Measurements from ENCODE around the gene ACO2. TPM values are rescaled to one million over a fixed set of nuclear protein-coding genes. Genes with fewer than 3 reads are reported as not detected.

Gene ACO2
- total RNA-seq, 1 donor from 2014 or later = 78.6 TPM

DNA sequence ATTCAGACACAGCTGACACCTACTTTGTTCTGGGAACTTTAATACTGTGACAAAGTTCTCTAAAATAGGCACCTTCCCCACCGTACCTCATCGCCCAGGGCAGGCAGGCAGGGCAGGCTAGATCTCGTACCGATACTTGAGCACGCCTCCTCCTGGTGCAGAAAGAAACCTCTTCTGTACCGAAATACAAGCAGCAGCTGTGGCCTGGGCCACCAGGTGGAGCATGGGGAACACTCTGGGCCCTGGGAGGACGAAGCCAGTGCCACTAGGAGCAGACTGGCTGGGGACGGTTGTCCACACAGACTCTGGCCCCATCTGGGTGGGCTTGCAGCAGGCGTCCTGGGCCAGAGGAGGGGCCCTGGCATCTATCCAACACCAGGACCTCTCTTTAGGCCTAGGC is 108.0 kb downstream of the ACO2 start:
- peak overlapping the region; percentile 83 for H3K27ac ChIP-seq
- intact Hi-C loops (cut with DNase I) = no loop called here
- no peaks in the 10 kb centered on the region for H3K27me3 ChIP-seq
- H3K4me3 ChIP-seq = no peak overlapping the region
- H3K9me3 ChIP-seq = no peaks in the 10 kb centered on the region
- DNase-seq (ENCODE audit: extremely low spot score in 2 of 2) = no peak
- TF ChIP-seq POLR2A (IDR thresholded peaks at IDR 0.05) = no peak
- peak in 1 of 2 donors; percentile 11 for TF ChIP-seq POLR2AphosphoS5 (IDR thresholded peaks at IDR 0.05; ENCODE audit: insufficient read depth in 1 of 2, low read depth in 1 of 2)
- TF ChIP-seq, protein P1, sequence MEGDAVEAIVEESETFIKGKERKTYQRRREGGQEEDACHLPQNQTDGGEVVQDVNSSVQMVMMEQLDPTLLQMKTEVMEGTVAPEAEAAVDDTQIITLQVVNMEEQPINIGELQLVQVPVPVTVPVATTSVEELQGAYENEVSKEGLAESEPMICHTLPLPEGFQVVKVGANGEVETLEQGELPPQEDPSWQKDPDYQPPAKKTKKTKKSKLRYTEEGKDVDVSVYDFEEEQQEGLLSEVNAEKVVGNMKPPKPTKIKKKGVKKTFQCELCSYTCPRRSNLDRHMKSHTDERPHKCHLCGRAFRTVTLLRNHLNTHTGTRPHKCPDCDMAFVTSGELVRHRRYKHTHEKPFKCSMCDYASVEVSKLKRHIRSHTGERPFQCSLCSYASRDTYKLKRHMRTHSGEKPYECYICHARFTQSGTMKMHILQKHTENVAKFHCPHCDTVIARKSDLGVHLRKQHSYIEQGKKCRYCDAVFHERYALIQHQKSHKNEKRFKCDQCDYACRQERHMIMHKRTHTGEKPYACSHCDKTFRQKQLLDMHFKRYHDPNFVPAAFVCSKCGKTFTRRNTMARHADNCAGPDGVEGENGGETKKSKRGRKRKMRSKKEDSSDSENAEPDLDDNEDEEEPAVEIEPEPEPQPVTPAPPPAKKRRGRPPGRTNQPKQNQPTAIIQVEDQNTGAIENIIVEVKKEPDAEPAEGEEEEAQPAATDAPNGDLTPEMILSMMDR (IDR thresholded peaks at IDR 0.05) = peak in 1 of 3 experiments; percentile 48
- H3K36me3 ChIP-seq = peaks cover 0 to 7% of the 10 kb centered on the region in 2 donors
- H3K4me1 ChIP-seq = peaks cover 11% of the 10 kb centered on the region

DNA sequence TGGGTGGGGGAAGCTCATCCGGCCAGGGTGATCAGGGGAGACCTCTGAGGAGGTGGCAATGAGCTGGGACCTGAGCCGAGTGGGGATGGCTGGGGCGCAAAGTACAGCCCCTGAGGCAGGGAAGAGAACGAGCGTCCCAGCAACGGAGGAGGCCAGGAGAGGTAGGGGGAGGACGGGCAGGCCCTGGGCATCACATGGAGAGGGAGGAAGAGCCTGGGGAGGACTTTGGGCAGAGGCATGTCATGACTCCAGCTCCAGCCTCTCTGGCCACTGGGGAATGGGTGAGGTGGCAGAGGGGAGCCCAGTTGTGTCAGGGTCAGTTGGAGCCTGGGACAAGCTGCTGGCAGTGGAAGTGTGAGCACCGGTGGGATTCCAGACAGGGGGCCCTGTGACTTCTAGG is 109.2 kb downstream of the ACO2 start:
- Histone ChIP-seq H3K27ac (no peak overlapping the region), H3K36me3 (peaks cover 0 to 19% of the 10 kb centered on the region in 2 donors), H3K27me3 (no peaks in the 10 kb centered on the region), H3K4me1 (peaks cover 11% of the 10 kb centered on the region), H3K4me3 (no peak overlapping the region), H3K9me3 (no peaks in the 10 kb centered on the region)
- TF ChIP-seq, protein P1 (IDR thresholded peaks at IDR 0.05) = no peak
- no peak for TF ChIP-seq POLR2A (IDR thresholded peaks at IDR 0.05)
- no peak for TF ChIP-seq POLR2AphosphoS5 (IDR thresholded peaks at IDR 0.05; ENCODE audit: insufficient read depth in 1 of 2, low read depth in 1 of 2)
- intact Hi-C loops (cut with DNase I) = no loop called here
- DNase-seq (ENCODE audit: extremely low spot score in 2 of 2) = no peak

Other genes starting within 250 kb of the ACO2 start
- 3.7 TPM for gene CHADL, start 228.2 kb upstream of the ACO2 start, total RNA-seq
- gene RANGAP1, start 182.9 kb upstream of the ACO2 start, total RNA-seq = 45.7 TPM
- 28.2 TPM for gene ZC3H7B, start 167.6 kb upstream of the ACO2 start, total RNA-seq
- gene TEF, start 87.2 kb upstream of the ACO2 start, total RNA-seq = 12.0 TPM
- 34.9 TPM for gene TOB2, start 22.3 kb upstream of the ACO2 start, total RNA-seq
- gene PHF5A, start 425 bp upstream of the ACO2 start, total RNA-seq = 35.4 TPM
- 21.4 TPM for gene POLR3H, start 75.4 kb downstream of the ACO2 start, total RNA-seq
- 29.7 TPM for gene CSDC2, start 91.9 kb downstream of the ACO2 start, total RNA-seq
- 40.8 TPM for gene PMM1, start 120.7 kb downstream of the ACO2 start, total RNA-seq
- 20.6 TPM for gene DESI1, start 151.9 kb downstream of the ACO2 start, total RNA-seq
- gene XRCC6, start 152.2 kb downstream of the ACO2 start, total RNA-seq = 158 TPM
- 113 TPM for gene SNU13, start 219.8 kb downstream of the ACO2 start, total RNA-seq
- 6.4 TPM for gene MEI1, start 230.4 kb downstream of the ACO2 start, total RNA-seq